Measurements from ENCODE around the gene OR51L1.

- TF ChIP-seq EZH2 (IDR thresholded peaks at IDR 0.05): no peak
- TF ChIP-seq FOXP2 (optimal IDR thresholded peaks at IDR 0.05; ENCODE audit: control extremely low read depth, extremely low read length, insufficient read depth): no peak
- TF ChIP-seq POLR2AphosphoS5 (IDR thresholded peaks at IDR 0.05; ENCODE audit: borderline replicate concordance, low read depth, low read length): no peak
Measured at GRCh38 chr11:5011254-5011653, 16.6 kb downstream of the OR51L1 start.

Data from SK-N-MC (cell line).